Measurements from ENCODE around the gene ATP7A. TPM values are rescaled to one million over a fixed set of nuclear protein-coding genes. Genes with fewer than 3 reads are reported as not detected.
A peak's percentile ranks its signal among the peaks of the same experiment; 100 is the strongest.
"Not testable (repeated sequence)": the region's sequence is repeated elsewhere in the genome, so short reads cannot be mapped to it uniquely, and the experiment has no call there.

The ATP7A gene
- polyA plus RNA-seq, 4 donors, result 14.5 to 18.0 (median 16.8) TPM

DNA sequence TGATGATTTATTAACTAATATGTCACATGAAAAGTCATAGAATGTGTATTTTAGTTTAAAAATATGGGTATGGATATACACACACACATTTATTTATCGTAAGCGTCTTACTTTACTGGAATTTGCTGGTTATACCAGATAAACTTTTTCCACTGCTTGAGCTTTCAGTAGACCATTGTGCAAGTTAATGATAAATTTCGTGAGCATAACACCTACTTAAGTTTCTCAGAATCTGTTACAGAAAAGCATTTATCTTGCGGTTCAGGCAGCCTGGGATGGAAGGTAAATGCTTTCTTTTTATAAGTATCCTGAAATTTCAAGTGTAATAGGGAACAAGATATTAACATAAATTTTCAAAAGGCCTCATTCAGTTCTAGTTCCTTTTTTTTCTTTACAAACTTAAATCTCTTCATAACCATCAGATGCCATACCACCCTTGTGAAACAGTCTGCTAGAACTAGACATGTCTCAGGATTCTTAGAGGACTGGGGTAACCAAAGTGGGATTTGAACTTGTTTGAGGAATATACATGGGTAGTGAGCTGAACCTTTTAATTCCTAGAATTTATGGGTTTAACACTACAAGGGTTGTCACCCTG lies 27.7 kb downstream of the ATP7A start:
- no peak for DNase-seq (ENCODE audit: low read depth in 4 of 4, low spot score in 3 of 4)

- not testable (repeated sequence) for DNase-seq (ENCODE audit: low read depth in 4 of 4, low spot score in 3 of 4)
These were observed 34.5 kb downstream of the ATP7A start for GRCh38 chrX:77945031-77945430.

GRCh38 chrX:77945910-77946545 lies 35.5 kb downstream of the ATP7A start:
- DNase-seq (ENCODE audit: low read depth in 4 of 4, low spot score in 3 of 4), result no peak

DNA sequence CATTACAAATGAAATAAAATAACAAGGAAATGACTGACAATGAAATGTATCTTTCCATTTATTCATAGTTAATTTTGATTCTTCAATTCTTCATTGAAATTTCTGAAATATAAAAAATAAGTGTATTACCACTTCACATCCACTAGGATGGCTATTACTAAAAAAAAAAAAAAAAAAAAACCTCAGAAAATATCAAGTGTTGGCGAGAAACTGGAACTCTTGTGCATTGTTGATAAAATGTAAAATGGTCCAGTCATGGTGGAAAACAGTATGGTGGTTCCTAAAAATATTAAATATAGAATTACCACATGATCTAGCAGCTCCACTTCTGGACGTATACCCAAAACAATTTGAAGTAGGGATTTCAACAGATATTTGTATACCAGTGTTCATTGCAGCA lies 36.1 kb downstream of the ATP7A start:
- no peak for DNase-seq (ENCODE audit: low read depth in 4 of 4, low spot score in 3 of 4)

DNA sequence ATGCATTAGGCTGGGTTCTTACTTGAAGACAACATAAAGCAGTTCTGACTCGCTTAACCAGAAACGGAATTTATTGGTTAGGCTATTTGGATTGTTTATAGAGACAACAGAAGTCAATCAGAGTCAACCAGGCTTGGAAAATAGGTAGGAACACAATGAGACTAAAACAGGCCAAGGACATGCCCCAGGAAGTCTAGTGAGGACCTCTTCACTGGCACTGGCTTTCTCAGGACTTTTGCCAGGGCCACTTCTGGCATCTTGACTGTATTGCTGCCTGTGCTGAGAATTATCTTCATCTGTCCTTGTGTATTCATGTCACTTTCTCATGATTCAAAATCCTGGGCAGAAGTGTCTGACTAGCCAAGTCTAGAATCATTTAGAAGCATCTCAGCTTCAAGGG lies 39.3 kb downstream of the ATP7A start:
- DNase-seq (ENCODE audit: low read depth in 4 of 4, low spot score in 3 of 4), result no peak

DNA sequence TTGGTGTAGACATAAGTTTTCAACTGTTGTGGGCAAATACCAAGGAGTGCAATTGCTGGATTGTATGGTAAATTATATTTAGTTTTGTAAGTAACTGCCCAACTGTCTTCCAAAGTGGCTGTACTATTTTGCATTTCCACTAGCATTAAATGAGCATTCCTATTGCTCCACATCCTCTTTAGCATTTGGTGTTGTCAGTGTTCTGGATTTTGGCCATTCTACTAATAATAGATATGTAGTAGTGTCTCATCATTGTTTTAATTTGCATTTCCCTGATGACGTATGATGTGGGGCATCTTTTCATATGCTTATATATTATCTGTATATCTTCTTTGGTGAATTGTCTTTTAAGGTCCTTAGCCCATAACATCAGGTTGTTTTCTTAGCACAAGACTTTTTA lies 41.7 kb downstream of the ATP7A start:
- no peak for DNase-seq (ENCODE audit: low read depth in 4 of 4, low spot score in 3 of 4)

DNA sequence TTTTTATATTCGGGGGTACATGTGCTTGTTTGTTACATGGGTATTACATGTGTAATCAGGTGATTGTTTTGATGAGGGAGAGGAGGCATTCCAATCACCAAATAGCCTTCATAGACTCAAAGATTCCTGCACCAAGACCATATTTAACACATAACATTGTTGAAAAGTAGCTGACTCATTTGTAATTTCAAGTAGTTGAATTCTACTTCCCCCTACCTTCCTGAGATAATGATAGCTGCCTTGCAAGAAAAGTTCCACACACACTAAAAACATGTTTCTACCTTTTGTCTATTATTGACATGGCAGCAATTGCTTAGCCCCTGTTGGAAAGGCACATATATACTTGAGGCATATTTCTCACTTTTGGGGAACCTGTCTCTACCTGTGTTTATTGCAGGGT lies 42.8 kb downstream of the ATP7A start:
- no peak for DNase-seq (ENCODE audit: low read depth in 4 of 4, low spot score in 3 of 4)

- no peak for DNase-seq (ENCODE audit: low read depth in 4 of 4, low spot score in 3 of 4)
These were observed 43.2 kb downstream of the ATP7A start for GRCh38 chrX:77953708-77954107.

DNA sequence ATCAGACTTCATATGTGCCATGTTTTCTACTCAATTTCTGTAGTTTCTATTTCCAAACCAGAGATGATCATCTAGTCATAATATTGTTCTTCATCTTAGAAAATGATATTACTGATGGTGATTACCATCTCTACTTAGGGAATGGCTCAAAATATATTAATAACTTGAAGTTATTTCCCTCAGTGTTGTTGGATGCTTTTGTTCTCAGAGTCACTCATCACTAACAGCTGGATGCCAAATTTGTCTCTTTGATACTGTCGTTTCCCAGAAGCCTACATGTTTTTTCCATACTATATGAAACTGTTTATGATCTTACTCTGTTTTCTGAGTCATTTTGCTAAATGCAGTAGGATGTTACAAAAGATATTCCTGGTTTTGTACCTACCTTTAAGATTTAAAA lies 50.1 kb downstream of the ATP7A start:
- DNase-seq (ENCODE audit: low read depth in 4 of 4, low spot score in 3 of 4), result no peak

DNA sequence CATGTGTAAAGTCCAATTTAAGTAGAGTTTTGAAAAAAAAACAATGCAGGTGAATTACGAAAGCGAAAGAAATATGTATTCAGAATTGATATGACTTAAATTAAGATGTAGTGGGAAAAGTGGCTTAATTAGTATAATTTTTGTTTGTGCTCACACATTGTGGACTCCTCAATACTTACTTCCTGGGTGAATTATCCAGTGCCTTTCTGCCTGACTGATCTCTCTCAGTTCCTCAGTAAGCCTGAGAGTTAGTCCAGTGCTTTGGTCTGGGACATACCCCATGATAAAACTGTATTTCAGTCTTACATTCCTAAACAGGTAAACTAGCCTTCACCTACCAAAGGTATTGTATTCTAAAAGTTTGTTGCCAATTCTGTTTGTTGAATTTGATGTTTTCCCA lies 50.6 kb downstream of the ATP7A start:
- no peak for DNase-seq (ENCODE audit: low read depth in 4 of 4, low spot score in 3 of 4)

- DNase-seq (ENCODE audit: low read depth in 4 of 4, low spot score in 3 of 4), result no peak
These were observed 51.8 kb downstream of the ATP7A start for GRCh38 chrX:77962068-77962902.

GRCh38 chrX:77966361-77966760 lies 55.9 kb downstream of the ATP7A start:
- no peak for DNase-seq (ENCODE audit: low read depth in 4 of 4, low spot score in 3 of 4)

DNA sequence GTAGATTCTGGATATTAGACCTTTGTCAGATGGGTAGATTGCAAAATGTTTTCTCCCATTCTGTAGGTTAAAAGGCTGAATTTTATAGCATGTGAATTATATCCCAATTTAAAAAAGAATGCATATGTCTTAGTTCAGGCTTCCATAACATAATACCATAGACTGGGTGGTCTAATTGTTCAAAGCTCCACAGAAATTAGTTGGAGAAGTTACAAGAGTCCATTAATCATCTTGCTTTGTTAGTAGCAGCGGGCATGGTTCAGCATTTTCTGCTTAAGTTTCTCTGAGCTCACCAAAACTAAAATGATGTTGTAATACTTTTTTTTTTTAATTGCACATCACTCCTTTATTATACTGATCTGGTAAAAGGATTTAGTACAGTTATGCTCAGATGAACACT lies 57.1 kb downstream of the ATP7A start:
- DNase-seq (ENCODE audit: low read depth in 4 of 4, low spot score in 3 of 4), result peak in 2 of 4 donors; percentile 6 to 15

- no peak for DNase-seq (ENCODE audit: low read depth in 4 of 4, low spot score in 3 of 4)
These were observed 59.0 kb downstream of the ATP7A start, which contains the start of gene PGAM4 for GRCh38 chrX:77969538-77969937. Gene PGAM4, minus strand, starts transcription at chrX:77969638. Its CDS starts 0 bp downstream, at chrX:77969638.

DNA sequence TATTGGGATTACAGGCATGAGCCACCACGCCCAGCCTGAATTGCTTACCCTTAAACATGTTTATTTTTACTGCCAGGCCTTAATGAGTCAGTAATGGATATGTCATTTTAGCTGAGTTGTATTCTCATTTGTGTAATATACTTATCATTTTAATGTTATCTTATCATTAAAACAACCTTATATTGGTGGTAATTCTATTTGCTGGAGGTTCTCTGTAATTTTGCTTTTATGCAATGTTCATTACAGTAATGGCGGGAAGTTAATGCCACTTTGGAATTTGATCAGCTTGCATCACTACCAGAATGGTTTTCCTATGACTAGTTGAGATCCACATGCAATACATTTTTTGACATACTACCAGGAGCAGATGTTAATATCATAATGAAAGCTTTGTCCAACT lies 65.3 kb downstream of the ATP7A start:
- DNase-seq (ENCODE audit: low read depth in 4 of 4, low spot score in 3 of 4), result no peak

DNA sequence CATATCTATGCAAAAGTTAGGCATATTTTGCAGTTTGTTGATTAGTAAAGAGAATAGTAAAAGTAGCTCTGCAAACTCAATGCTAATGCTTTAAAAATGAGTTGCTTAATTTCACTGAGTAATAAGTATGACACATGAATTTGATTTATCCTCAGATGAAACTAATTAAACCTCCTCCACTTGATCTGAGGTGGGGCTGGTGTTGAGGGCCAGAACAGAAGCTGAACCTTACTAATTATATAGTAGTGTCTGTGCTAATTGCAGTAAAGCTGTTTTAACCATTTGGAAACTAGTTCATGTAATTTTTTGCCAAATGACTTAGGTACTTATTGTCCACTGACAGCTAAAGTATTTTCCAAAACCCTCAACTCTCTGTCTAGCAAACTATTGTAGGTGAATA lies 66.6 kb downstream of the ATP7A start:
- no peak for DNase-seq (ENCODE audit: low read depth in 4 of 4, low spot score in 3 of 4)

DNA sequence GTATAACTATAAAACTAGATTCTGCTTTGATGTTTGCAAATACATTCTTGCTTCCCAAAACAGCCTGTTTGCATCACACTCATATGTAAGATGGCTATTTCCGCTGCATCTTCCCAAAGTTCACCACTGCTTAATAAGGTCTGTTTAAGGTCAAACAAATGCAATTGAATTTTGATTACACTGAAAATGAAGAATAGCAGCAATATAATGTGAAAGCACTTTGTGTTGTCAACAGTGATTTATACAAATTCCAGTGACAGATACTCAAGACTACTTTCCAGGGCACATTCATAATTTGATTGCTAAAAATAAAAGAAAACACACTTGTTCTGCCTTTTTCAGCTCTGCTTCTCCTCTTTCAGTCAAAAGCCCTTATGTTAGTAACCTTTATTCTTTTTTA lies 67.0 kb downstream of the ATP7A start:
- DNase-seq (ENCODE audit: low read depth in 4 of 4, low spot score in 3 of 4), result no peak

- no peak for DNase-seq (ENCODE audit: low read depth in 4 of 4, low spot score in 3 of 4)
These were observed 69.4 kb downstream of the ATP7A start for GRCh38 chrX:77979870-77980269.

GRCh38 chrX:78011846-78012245 lies 101.4 kb downstream of the ATP7A start:
- DNase-seq (ENCODE audit: low read depth in 4 of 4, low spot score in 3 of 4), result no peak

DNA sequence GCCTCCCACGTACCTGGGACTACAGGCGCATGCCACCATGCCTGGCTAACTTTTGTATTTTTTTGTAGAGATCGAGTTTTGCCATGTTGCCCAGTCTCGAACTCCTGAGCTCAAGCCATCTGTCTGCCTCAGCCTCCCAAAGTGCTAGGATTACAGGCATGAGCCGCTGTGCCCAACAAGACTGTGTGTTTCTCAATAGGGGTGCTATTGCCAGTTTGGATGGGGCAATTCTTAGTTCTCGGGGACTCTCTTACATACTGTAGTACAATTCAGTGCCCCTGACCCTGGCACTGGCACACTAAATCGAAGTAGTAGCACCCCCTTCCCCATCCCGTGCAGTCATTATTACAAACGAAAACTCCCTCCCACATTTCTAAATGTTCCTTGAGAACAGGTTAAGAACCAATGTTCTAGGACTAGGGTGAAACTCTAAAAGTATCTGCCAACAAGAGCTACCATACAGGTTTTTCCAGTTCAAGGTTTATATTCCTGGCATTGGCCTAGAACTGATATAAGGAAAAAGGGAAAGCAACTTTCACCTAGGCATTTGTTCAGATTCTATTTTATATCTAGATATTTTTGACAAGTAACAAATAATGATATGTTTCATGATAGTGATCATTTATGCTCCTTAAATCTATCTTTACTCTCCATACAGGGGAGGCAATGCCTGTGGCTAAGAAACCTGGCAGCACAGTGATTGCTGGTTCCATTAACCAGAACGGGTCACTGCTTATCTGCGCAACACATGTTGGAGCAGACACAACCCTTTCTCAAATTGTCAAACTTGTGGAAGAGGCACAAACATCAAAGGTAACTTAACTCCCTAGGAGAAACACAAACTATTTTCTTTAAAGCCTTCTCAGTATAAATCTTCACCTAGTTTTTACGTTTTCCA lies 109.3 kb downstream of the ATP7A start:
- DNase-seq (ENCODE audit: low read depth in 4 of 4, low spot score in 3 of 4), result peak in 1 of 4 donors; percentile 1
